CD14-positive monocyte (primary cell): Measurements from ENCODE around the gene FCRL5. TPM values are rescaled to one million over a fixed set of nuclear protein-coding genes. Genes with fewer than 3 reads are reported as not detected.
A peak's percentile ranks its signal among the peaks of the same experiment; 100 is the strongest.

ENCODE experiments used
- DNase-seq, 3 donors: peaks; one replicate each; pipeline ENCODE4 v3.0.0-alpha.2; 2011 to 2022
- H2AFZ ChIP-seq: 2 replicates; pipeline ENCODE4 v1.6.0; 2012; ENCODE audit warnings: mild to moderate bottlenecking, low read depth, low read length, inconsistent platforms; ENCODE audit not compliant: insufficient read depth, poor library complexity, severe bottlenecking
- H3K27ac ChIP-seq, 2 donors: 1 replicate in 1 of 2; 2 replicates in 1 of 2; pipeline ENCODE4 v1.5.1; 2012 to 2013; ENCODE audit warnings: low read length in 2 of 2, control low read depth in 1 of 2, inconsistent platforms in 1 of 2, low read depth in 1 of 2, mild to moderate bottlenecking in 1 of 2
- H3K27me3 ChIP-seq, 2 donors: one replicate each; pipeline versions ENCODE4 v1.6.0 to v1.6.1; 2011 to 2013; ENCODE audit warnings: low read length in 2 of 2; ENCODE audit not compliant: control insufficient read depth in 2 of 2, insufficient read depth in 2 of 2
- H3K36me3 ChIP-seq, 2 donors: replicated peaks in 1 of 2; 1 replicate in 1 of 2; 2 replicates in 1 of 2; pipeline versions ENCODE4 v1.5.1 to v1.6.1; 2012 to 2013; ENCODE audit warnings: low read length in 2 of 2, control low read depth in 1 of 2, inconsistent platforms in 1 of 2, mild to moderate bottlenecking in 1 of 2; ENCODE audit not compliant: insufficient read depth in 2 of 2, control insufficient read depth in 1 of 2
- H3K4me1 ChIP-seq, 2 donors: 1 replicate in 1 of 2; 2 replicates in 1 of 2; pipeline versions ENCODE4 v1.5.1 to v1.6.1; 2012 to 2013; ENCODE audit warnings: low read length in 2 of 2, control low read depth in 1 of 2, inconsistent platforms in 1 of 2, mild to moderate bottlenecking in 1 of 2, moderate library complexity in 1 of 2; ENCODE audit not compliant: insufficient read depth in 2 of 2, control insufficient read depth in 1 of 2
- H3K4me2 ChIP-seq: replicated peaks from 2 replicates; pipeline ENCODE3; 2012; ENCODE audit warnings: low read length, moderate library complexity, mild to moderate bottlenecking; ENCODE audit not compliant: poor library complexity, severe bottlenecking; ENCODE audit errors: extremely low read depth
- H3K4me3 ChIP-seq, 3 experiments: fragments of 200-600 bp in 1 of 3; sonication (generic) in 1 of 3; replicated peaks in 1 of 3; 1 replicate in 2 of 3; 2 replicates in 1 of 3; pipeline ENCODE4 v1.5.1; 2011 to 2013; ENCODE audit warnings: low read length in 3 of 3, mild to moderate bottlenecking in 3 of 3, control low read depth in 2 of 3, low read depth in 2 of 3, inconsistent platforms in 1 of 3, moderate library complexity in 1 of 3
- H3K79me2 ChIP-seq: 2 replicates; pipeline ENCODE4 v1.6.0; 2012; ENCODE audit warnings: mild to moderate bottlenecking, control low read depth, inconsistent platforms, low read length, moderate library complexity; ENCODE audit not compliant: insufficient read depth
- H3K9ac ChIP-seq: 2 replicates; pipeline ENCODE4 v1.6.0; 2017; ENCODE audit warnings: low read length, mild to moderate bottlenecking; ENCODE audit not compliant: insufficient read depth, poor library complexity, severe bottlenecking
- H3K9me3 ChIP-seq, 2 donors: replicated peaks in 1 of 2; 1 replicate in 1 of 2; 2 replicates in 1 of 2; pipeline versions ENCODE4 v1.5.1 to v1.6.1; 2012 to 2013; ENCODE audit warnings: low read length in 2 of 2, control low read depth in 1 of 2; ENCODE audit not compliant: control insufficient read depth in 1 of 2, insufficient read depth in 1 of 2
- H4K20me1 ChIP-seq: 2 replicates; pipeline ENCODE4 v1.6.0; 2012; ENCODE audit warnings: mild to moderate bottlenecking, low read length, control low read depth, moderate library complexity; ENCODE audit not compliant: insufficient read depth
- H3K27ac Mint-ChIP-seq, 7 donors: one replicate each; pipeline ENCODE4 v1.8.0; 2020; ENCODE audit warnings: mild to moderate bottlenecking in 7 of 7, mixed read lengths in 7 of 7, moderate library complexity in 6 of 7, inconsistent platforms in 2 of 7
- H3K27me3 Mint-ChIP-seq, 3 donors: one replicate each; pipeline ENCODE4 v1.8.0; 2021 to 2022; ENCODE audit warnings: low read depth in 3 of 3, mild to moderate bottlenecking in 3 of 3, mixed read lengths in 3 of 3, moderate library complexity in 3 of 3, inconsistent platforms in 1 of 3
- H3K36me3 Mint-ChIP-seq, 2 donors: one replicate each; pipeline ENCODE4 v1.8.0; 2020; ENCODE audit warnings: mixed read lengths in 2 of 2, inconsistent platforms in 1 of 2, mild to moderate bottlenecking in 1 of 2
- H3K4me1 Mint-ChIP-seq: one replicate; pipeline ENCODE4 v1.8.0; 2020; ENCODE audit warnings: mild to moderate bottlenecking, mixed read lengths
- H3K4me3 Mint-ChIP-seq, 2 donors: one replicate each; pipeline ENCODE4 v1.8.0; 2020; ENCODE audit warnings: mild to moderate bottlenecking in 2 of 2, mixed read lengths in 2 of 2, moderate library complexity in 1 of 2
- H3K9me3 Mint-ChIP-seq, 7 donors: one replicate each; pipeline ENCODE4 v1.8.0; 2020 to 2022; ENCODE audit warnings: mixed read lengths in 7 of 7, mild to moderate bottlenecking in 6 of 7, moderate library complexity in 6 of 7, inconsistent platforms in 2 of 7
- WGBS: methylation state at CpG from one replicate; pipeline ENCODE4 v1.1.5; 2013; ENCODE audit warnings: missing lambda C conversion rate; ENCODE audit not compliant: insufficient coverage; 5-methylcytosine and 5-hydroxymethylcytosine counted together
- intact Hi-C, 2 donors: fragments of 100-400 bp; cut with micrococcal nuclease; formaldehyde crosslinking; loops; one replicate each; pipeline versions ENCODE4 v1.15.0 to v1.15.1; 2023
- polyA plus RNA-seq, 3 donors: library from polyadenylated mRNA; depleted of rRNA in 1 of 3; unstranded in 2 of 3; stranded (reverse) in 1 of 3; fragments of 300-500 nt in 2 of 3; fragments of >200 nt in 1 of 3; fragmentation: Illumina TruSeq in 2 of 3; gene quantifications; 1 replicate in 2 of 3; 2 replicates in 1 of 3; pipeline ENCODE4 v1.2.3, GENCODE V29; 2012 to 2021
- TF ChIP-seq, protein P1 (sequence below): fragments of 200-600 bp; IDR thresholded peaks from one replicate; pipeline ENCODE4 v1.8.0; 2022; ENCODE audit warnings: antibody characterized with exemption, mild to moderate bottlenecking

Gene FCRL5
- polyA plus RNA-seq, 3 donors: 0.06 to 0.25 TPM; not detected in 1

- no CpG with 5 or more reads among the region's 2 CpGs for WGBS
- Mint-ChIP-seq H3K4me3 (peak overlapping the region in 1 of 2 donors; percentile 40), H3K27ac (peak overlapping the region in 1 of 7 donors; percentile 18), H3K9me3 (peaks cover 0 to 11% (median 6%) of the 10 kb centered on the region in 7 donors), H3K27me3 (peaks cover 14 to 27% (median 14%) of the 10 kb centered on the region in 3 donors), H3K36me3 (no peaks in the 10 kb centered on the region), H3K4me1 (no peaks in the 10 kb centered on the region)
- H3K36me3 ChIP-seq: no peaks in the 10 kb centered on the region
- no peak overlapping the region for H3K9ac ChIP-seq
- H2AFZ ChIP-seq: no peak overlapping the region
- H3K27me3 ChIP-seq: peaks cover 0 to 3% of the 10 kb centered on the region in 2 donors
- intact Hi-C loops: no loop called here
- DNase-seq: no peak
- H3K79me2 ChIP-seq: no peaks in the 10 kb centered on the region
- H3K4me3 ChIP-seq: no peak overlapping the region
- no peaks in the 10 kb centered on the region for H3K4me1 ChIP-seq
- H4K20me1 ChIP-seq: no peaks in the 10 kb centered on the region
- no peak overlapping the region for H3K27ac ChIP-seq
- no peaks in the 10 kb centered on the region for H3K9me3 ChIP-seq
- no peak overlapping the region for H3K4me2 ChIP-seq
- TF ChIP-seq, protein P1, sequence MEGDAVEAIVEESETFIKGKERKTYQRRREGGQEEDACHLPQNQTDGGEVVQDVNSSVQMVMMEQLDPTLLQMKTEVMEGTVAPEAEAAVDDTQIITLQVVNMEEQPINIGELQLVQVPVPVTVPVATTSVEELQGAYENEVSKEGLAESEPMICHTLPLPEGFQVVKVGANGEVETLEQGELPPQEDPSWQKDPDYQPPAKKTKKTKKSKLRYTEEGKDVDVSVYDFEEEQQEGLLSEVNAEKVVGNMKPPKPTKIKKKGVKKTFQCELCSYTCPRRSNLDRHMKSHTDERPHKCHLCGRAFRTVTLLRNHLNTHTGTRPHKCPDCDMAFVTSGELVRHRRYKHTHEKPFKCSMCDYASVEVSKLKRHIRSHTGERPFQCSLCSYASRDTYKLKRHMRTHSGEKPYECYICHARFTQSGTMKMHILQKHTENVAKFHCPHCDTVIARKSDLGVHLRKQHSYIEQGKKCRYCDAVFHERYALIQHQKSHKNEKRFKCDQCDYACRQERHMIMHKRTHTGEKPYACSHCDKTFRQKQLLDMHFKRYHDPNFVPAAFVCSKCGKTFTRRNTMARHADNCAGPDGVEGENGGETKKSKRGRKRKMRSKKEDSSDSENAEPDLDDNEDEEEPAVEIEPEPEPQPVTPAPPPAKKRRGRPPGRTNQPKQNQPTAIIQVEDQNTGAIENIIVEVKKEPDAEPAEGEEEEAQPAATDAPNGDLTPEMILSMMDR: no peak
These were observed 12.1 kb downstream of the FCRL5 start for GRCh38 chr1:157540160-157540748.

DNA sequence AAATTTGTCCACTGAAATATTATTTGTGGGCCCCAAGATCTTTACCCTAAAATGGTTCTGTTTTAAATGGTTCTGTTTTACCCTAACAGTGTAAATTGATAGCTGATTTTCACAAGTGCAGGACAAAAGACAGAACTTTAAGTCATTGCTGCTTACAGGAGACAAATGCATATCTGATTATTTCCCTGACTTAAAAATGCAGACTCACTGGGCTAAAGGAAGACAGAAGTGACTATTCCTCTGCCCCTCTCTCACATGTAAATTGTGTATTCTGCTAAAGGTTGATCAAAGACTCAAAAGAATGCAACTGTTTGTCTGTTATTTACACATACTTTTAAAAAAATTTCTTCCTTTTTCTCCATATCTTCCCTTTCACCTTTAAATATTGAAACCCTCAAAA is 12.7 kb downstream of the FCRL5 start:
- Mint-ChIP-seq H3K27ac (no peak overlapping the region), H3K27me3 (peaks cover 14 to 30% (median 16%) of the 10 kb centered on the region in 3 donors), H3K36me3 (no peaks in the 10 kb centered on the region), H3K9me3 (peaks cover 0 to 11% (median 6%) of the 10 kb centered on the region in 7 donors), H3K4me1 (no peaks in the 10 kb centered on the region), H3K4me3 (no peak overlapping the region)
- H4K20me1 ChIP-seq: no peaks in the 10 kb centered on the region
- H3K27me3 ChIP-seq: peaks cover 3% of the 10 kb centered on the region in 2 donors
- intact Hi-C loops: no loop called here
- H3K9me3 ChIP-seq: no peaks in the 10 kb centered on the region
- H3K79me2 ChIP-seq: no peaks in the 10 kb centered on the region
- H2AFZ ChIP-seq: no peak overlapping the region
- H3K9ac ChIP-seq: no peak overlapping the region
- no peak for DNase-seq
- no peaks in the 10 kb centered on the region for H3K4me1 ChIP-seq
- no peaks in the 10 kb centered on the region for H3K36me3 ChIP-seq
- no peak overlapping the region for H3K4me3 ChIP-seq
- H3K4me2 ChIP-seq: no peak overlapping the region
- no peak overlapping the region for H3K27ac ChIP-seq
- TF ChIP-seq, protein P1: no peak
